Measurements from ENCODE around the gene TEX264. TPM values are rescaled to one million over a fixed set of nuclear protein-coding genes. Genes with fewer than 3 reads are reported as not detected.

TEX264 gene
- total RNA-seq, 1 donor from 2014 or later, result 38.6 TPM

DNA sequence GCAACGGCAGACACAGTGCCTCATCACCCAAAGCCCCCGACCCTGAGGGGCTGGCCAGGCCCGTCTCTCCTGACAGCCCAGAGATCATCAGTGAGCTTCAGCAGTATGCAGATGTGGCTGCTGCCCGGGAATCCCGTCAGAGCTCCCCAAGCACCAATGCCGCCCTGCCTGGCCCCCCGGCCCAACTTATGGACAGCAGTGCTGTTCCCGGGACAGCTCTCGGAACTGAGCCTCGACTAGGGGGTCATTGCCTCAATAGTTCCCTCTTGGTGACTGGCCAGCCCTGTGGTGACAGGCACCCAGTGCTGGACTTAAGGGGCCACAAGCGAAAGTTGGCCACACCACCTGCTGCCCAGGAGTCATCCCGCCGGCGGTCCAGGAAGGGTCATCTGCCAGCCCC is 8.6 kb upstream of the TEX264 start:
- DNase-seq (ENCODE audit: low spot score in 2 of 2, unreplicated experiment in 2 of 2), result no peak
- Mint-ChIP-seq H3K27ac (no peak overlapping the region), H3K36me3 (peaks cover 39% of the 10 kb centered on the region), H3K4me3 (no peak overlapping the region), H3K27me3 (ENCODE audit: low read depth) (no peaks in the 10 kb centered on the region), H3K4me1 (no peaks in the 10 kb centered on the region), H3K9me3 (no peaks in the 10 kb centered on the region)
- TF ChIP-seq, protein P1, sequence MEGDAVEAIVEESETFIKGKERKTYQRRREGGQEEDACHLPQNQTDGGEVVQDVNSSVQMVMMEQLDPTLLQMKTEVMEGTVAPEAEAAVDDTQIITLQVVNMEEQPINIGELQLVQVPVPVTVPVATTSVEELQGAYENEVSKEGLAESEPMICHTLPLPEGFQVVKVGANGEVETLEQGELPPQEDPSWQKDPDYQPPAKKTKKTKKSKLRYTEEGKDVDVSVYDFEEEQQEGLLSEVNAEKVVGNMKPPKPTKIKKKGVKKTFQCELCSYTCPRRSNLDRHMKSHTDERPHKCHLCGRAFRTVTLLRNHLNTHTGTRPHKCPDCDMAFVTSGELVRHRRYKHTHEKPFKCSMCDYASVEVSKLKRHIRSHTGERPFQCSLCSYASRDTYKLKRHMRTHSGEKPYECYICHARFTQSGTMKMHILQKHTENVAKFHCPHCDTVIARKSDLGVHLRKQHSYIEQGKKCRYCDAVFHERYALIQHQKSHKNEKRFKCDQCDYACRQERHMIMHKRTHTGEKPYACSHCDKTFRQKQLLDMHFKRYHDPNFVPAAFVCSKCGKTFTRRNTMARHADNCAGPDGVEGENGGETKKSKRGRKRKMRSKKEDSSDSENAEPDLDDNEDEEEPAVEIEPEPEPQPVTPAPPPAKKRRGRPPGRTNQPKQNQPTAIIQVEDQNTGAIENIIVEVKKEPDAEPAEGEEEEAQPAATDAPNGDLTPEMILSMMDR (IDR thresholded peaks at IDR 0.05; ENCODE audit: unreplicated experiment), result no peak

DNA sequence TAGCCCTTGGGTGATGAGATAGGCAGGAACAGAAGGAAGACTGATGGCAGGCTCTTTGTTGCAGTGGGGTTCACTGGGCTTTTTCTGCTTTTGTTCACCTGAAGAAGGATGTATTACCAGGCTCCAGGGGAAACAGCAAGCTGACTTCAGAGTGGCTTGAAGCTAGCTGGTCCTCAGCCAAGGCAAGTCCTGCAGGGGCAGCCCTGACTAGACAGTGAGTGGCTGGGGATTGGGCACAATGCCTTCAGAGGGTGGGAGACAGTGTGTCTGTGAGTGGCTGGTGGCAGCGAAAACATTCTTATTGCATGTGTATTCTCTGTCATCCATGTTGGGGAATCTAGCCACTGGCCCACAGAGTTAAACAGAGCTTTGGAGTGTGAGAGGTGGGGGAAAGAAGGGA is 2.3 kb upstream of the TEX264 start:
- H3K4me3 Mint-ChIP-seq, result no peak overlapping the region
- TF ChIP-seq, protein P1 (IDR thresholded peaks at IDR 0.05; ENCODE audit: unreplicated experiment), result no peak
- no peaks in the 10 kb centered on the region for H3K9me3 Mint-ChIP-seq
- H3K27ac Mint-ChIP-seq, result peak overlapping the region; percentile 24
- no peak for DNase-seq (ENCODE audit: low spot score in 2 of 2, unreplicated experiment in 2 of 2)
- H3K36me3 Mint-ChIP-seq, result no peaks in the 10 kb centered on the region
- H3K4me1 Mint-ChIP-seq, result peaks cover 25% of the 10 kb centered on the region
- H3K27me3 Mint-ChIP-seq (ENCODE audit: low read depth), result no peaks in the 10 kb centered on the region

DNA sequence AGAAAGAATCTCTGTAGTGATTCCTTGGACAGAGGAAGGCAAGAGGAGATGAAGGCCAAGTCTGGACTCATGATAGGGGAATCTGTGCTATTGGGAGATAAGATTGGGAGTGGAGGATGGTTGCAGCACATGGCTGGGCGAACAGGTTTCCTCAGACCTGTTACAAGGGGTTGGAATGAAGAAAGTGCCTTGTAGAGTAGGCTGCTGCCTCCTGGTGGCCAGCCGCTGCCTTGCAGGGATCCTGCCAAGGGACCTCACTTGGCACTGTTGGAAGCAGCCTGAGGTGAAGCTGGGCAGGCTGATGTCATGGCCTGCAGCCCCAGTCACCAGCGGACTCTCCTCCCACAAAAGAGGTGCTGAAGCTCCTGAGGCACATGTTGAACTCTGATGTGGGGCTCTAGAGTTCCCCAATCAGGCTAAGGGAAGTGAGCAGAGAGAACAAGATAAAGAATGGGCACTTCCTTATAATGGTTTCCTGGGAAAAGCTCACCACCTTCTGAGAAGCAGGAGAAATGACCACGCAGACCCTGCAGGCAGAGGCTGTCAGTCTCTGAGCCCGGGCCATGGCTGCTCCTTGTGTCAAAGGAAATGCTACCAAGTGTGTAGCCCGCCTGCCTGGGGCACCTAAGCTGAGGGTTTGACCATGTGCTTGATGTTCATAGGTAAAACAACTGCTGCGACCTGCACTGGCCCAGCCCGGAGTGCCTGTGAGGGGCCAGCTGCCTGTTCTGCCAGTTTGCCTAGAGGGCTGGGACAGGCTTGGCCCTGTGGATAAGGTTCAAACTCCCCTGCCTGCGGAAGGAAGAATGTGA is 1.6 kb upstream of the TEX264 start:
- H3K27me3 Mint-ChIP-seq (ENCODE audit: low read depth), result no peaks in the 10 kb centered on the region
- peak overlapping the region; percentile 55 for H3K27ac Mint-ChIP-seq
- peak; percentile 65 to 90 for DNase-seq (ENCODE audit: low spot score in 2 of 2, unreplicated experiment in 2 of 2)
- peak overlapping the region; percentile 64 for H3K4me3 Mint-ChIP-seq
- H3K9me3 Mint-ChIP-seq, result no peaks in the 10 kb centered on the region
- TF ChIP-seq, protein P1 (IDR thresholded peaks at IDR 0.05; ENCODE audit: unreplicated experiment), result peak; percentile 90
- H3K4me1 Mint-ChIP-seq, result peaks cover 25% of the 10 kb centered on the region
- no peaks in the 10 kb centered on the region for H3K36me3 Mint-ChIP-seq

DNA sequence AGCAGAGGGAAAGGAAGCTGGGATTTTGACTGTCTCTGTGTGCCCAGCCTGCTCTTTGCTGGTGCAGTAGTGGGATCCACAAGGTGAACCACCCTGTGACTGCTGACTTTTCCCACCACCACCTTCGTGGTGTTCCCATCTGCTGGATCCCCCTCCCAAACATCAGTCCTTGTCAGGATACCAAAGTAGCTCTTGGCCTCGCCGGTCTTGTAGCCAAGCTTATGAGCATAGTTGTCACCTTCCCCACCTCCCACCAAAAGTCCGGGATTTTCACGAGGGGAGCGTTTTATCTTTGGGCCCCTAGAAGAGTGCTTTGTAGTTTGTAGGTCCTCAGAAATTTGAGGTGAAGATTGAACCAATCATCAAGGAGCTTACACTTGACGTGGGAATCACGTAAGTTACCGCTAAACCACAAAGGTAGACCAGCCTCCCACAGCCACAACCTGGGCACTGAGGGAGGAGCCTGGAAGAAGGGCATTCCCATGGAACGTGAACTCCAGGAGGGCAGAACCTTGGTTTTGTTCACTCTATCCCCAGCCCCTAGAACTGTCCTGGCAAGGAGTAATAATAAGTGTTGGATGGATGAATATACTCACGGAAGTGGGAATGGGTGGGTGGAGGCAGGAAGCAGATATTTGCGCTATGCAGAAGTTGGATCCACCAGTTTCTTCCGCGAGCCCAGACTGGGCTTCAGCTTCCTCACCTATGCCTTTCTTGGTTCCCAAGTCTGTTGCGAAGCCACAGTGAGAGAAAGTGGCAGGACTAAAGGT is 814 bp upstream of the TEX264 start:
- TF ChIP-seq, protein P1 (IDR thresholded peaks at IDR 0.05; ENCODE audit: unreplicated experiment), result no peak
- Mint-ChIP-seq H3K36me3 (peaks cover 3% of the 10 kb centered on the region), H3K4me3 (peak overlapping the region; percentile 64), H3K9me3 (no peaks in the 10 kb centered on the region), H3K27me3 (ENCODE audit: low read depth) (no peaks in the 10 kb centered on the region), H3K27ac (no peak overlapping the region), H3K4me1 (peaks cover 25% of the 10 kb centered on the region)
- DNase-seq (ENCODE audit: low spot score in 2 of 2, unreplicated experiment in 2 of 2), result no peak

DNA sequence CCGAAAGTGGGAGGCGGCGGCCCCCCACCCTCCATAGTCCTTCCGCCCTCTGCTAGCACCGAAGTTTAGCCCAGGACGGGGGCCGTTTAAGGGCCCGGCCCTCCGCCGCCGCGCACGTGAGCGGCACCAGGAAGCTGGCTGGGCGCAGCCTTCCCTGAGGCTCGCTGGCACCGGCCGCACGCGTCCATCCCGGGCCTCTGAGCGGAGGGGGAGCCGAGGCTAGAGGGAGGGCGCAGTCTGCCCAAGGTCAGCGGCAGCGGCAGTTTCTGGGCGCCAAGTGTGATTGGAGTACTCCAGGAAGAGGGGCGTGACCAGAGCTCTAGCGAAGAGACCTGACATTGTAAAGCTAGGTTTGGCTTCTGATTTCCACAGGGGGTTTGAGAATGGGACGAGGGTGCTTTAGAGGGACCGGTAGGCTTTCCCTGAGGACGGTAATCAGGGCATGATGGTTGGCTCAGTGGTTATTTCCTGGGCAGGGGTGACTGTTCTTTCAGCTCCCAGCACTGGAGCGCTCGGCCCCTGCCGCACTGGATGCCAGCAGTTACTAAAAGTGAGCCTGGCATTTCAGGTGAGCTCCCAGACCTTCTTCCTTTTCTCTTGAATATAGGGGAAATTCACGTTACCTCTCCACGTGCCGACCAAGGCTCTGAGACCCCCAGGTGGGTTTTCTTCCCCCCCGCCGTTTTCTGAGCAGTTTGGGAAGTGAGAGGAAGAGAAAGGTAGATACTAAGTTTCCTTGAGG is 853 bp downstream of the TEX264 start:
- no peaks in the 10 kb centered on the region for H3K9me3 Mint-ChIP-seq
- peak overlapping the region; percentile 79 for H3K4me3 Mint-ChIP-seq

More for the DNA sequence above, 853 bp downstream of the TEX264 start:
- H3K36me3 Mint-ChIP-seq, result peaks cover 3% of the 10 kb centered on the region
- H3K27ac Mint-ChIP-seq, result peak overlapping the region; percentile 54
- H3K4me1 Mint-ChIP-seq, result peaks cover 25% of the 10 kb centered on the region
- peak in 1 of 2 experiments; percentile 64 for DNase-seq (ENCODE audit: low spot score in 2 of 2, unreplicated experiment in 2 of 2)
- no peaks in the 10 kb centered on the region for H3K27me3 Mint-ChIP-seq (ENCODE audit: low read depth)
- TF ChIP-seq, protein P1 (IDR thresholded peaks at IDR 0.05; ENCODE audit: unreplicated experiment), result no peak
